GM12891 (cell line): ENCODE data around the gene PPM1A.
"Not testable (repeated sequence)": the region's sequence is repeated elsewhere in the genome, so short reads cannot be mapped to it uniquely, and the experiment has no call there.

Source experiments
- POLR2A ChIP-seq: IDR thresholded peaks from 2 replicates; pipeline ENCODE4 v1.6.1; 2011; ENCODE audit warnings: low read depth, low read length, control low read depth
- POLR2AphosphoS5 ChIP-seq: IDR thresholded peaks from 2 replicates; pipeline ENCODE4 v1.6.1; 2011; ENCODE audit warnings: low read depth, low read length, control low read depth
- POU2F2 ChIP-seq: IDR thresholded peaks from 2 replicates; pipeline ENCODE4 v1.6.1; 2011; ENCODE audit warnings: low read depth, mild to moderate bottlenecking, control low read depth, low read length, moderate library complexity
- SPI1 ChIP-seq: IDR thresholded peaks from 2 replicates; pipeline ENCODE4 v1.6.1; 2011; ENCODE audit warnings: low read depth, low read length, control low read depth
- TAF1 ChIP-seq: IDR thresholded peaks from 2 replicates; pipeline ENCODE4 v1.6.1; 2011; ENCODE audit warnings: low read depth, low read length, control low read depth

GRCh38 chr14:60320860-60321259 is 71.8 kb downstream of the PPM1A start:
- TF ChIP-seq POLR2A, POLR2AphosphoS5, TAF1, POU2F2, SPI1: not testable (repeated sequence)
